ENCODE results near the gene L3MBTL4. TPM values are rescaled to one million over a fixed set of nuclear protein-coding genes. Genes with fewer than 3 reads are reported as not detected.

The L3MBTL4 gene
- total RNA-seq, 2 experiments from 2014 or later = not detected

DNA sequence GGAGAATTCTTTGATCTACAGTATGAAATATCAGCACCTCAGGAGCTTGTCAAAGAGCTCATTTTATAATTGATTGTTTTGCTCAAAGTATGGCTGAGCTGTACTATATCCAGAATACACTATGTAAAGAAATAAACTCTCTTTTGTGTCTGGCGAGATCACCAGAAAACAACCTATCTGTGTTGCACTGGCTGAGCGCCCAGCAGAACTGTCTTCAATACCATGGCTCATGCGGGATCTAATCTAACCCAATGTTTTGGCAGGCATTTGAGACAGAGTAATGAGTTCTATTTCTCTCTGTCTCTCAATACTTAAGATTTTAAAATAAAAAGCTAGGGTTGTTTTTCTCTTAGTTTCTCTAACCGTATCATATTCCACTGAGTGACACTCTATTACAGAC lies 192.4 kb downstream of the L3MBTL4 start:
- Histone ChIP-seq H3K36me3 (ENCODE audit: insufficient read depth, low read length) (no peaks in the 10 kb centered on the region), H3K9me2 (ENCODE audit: insufficient read depth, low read length) (no peaks in the 10 kb centered on the region), H3K4me2 (ENCODE audit: low read length) (no peak overlapping the region), H3K79me2 (ENCODE audit: insufficient read depth, low read depth, low read length) (no peaks in the 10 kb centered on the region), H3K27ac (ENCODE audit: low read depth, low read length, poor library complexity, severe bottlenecking) (no peak overlapping the region), H3K4me1 (ENCODE audit: insufficient read depth, low read length, poor library complexity, severe bottlenecking) (no peaks in the 10 kb centered on the region), H3K9me3 (ENCODE audit: low read length) (no peaks in the 10 kb centered on the region), H4K20me1 (ENCODE audit: insufficient read depth, low read length) (no peaks in the 10 kb centered on the region), H2AFZ (ENCODE audit: low read length) (no peak overlapping the region), H3K4me3 (ENCODE audit: low read depth, low read length, poor library complexity, severe bottlenecking) (no peak overlapping the region)
- intact Hi-C loops (cut with micrococcal nuclease; ENCODE audit: unreplicated experiment) = no loop called here
- TF ChIP-seq, protein P1, sequence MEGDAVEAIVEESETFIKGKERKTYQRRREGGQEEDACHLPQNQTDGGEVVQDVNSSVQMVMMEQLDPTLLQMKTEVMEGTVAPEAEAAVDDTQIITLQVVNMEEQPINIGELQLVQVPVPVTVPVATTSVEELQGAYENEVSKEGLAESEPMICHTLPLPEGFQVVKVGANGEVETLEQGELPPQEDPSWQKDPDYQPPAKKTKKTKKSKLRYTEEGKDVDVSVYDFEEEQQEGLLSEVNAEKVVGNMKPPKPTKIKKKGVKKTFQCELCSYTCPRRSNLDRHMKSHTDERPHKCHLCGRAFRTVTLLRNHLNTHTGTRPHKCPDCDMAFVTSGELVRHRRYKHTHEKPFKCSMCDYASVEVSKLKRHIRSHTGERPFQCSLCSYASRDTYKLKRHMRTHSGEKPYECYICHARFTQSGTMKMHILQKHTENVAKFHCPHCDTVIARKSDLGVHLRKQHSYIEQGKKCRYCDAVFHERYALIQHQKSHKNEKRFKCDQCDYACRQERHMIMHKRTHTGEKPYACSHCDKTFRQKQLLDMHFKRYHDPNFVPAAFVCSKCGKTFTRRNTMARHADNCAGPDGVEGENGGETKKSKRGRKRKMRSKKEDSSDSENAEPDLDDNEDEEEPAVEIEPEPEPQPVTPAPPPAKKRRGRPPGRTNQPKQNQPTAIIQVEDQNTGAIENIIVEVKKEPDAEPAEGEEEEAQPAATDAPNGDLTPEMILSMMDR (conservative IDR thresholded peaks at IDR 0.05; ENCODE audit: low read length) = no peak
- no peak for TF ChIP-seq EZH2phosphoT487 (IDR thresholded peaks at IDR 0.05; ENCODE audit: borderline replicate concordance, low read depth, low read length)
- CTCF ChIA-PET (ENCODE audit: unreplicated experiment) = no interaction called here
- no peak for DNase-seq (ENCODE audit: low spot score)
- POLR2A ChIA-PET = interaction anchor here (0.6 kb wide), 2 partner anchors 35 to 716 kb away, joined by 3 read pairs; no protein-coding TSS in a partner anchor
- no TSS peak for BruUV-seq (replicated peaks)

DNA sequence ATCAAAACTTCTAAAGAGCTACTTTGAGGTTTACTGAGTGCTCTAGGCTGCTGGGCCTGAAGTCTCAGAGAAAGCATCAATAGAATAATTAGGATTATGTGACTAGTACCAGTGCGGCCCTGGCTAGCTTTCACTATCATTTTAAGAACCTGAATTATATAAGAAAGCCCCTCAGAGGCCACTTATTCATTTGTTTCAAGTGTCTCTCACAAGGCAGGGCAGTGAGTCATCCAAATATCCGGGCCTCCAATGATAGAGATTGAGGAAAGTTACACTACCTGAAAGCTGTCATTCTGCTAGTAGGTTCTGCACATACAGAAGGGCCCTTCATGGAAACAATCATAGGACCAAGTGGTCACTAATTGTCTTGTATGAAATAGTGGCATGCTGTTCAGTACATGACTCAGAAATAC lies 193.1 kb downstream of the L3MBTL4 start:
- Histone ChIP-seq H3K9me2 (ENCODE audit: insufficient read depth, low read length) (no peaks in the 10 kb centered on the region), H3K79me2 (ENCODE audit: insufficient read depth, low read depth, low read length) (no peaks in the 10 kb centered on the region), H2AFZ (ENCODE audit: low read length) (no peak overlapping the region), H3K27ac (ENCODE audit: low read depth, low read length, poor library complexity, severe bottlenecking) (no peak overlapping the region), H3K9me3 (ENCODE audit: low read length) (no peaks in the 10 kb centered on the region), H3K4me1 (ENCODE audit: insufficient read depth, low read length, poor library complexity, severe bottlenecking) (no peaks in the 10 kb centered on the region), H3K4me2 (ENCODE audit: low read length) (no peak overlapping the region), H3K36me3 (ENCODE audit: insufficient read depth, low read length) (no peaks in the 10 kb centered on the region), H4K20me1 (ENCODE audit: insufficient read depth, low read length) (no peaks in the 10 kb centered on the region), H3K4me3 (ENCODE audit: low read depth, low read length, poor library complexity, severe bottlenecking) (no peak overlapping the region)
- intact Hi-C loops (cut with micrococcal nuclease; ENCODE audit: unreplicated experiment) = no loop called here
- DNase-seq (ENCODE audit: low spot score) = no peak
- BruUV-seq (replicated peaks) = no TSS peak
- POLR2A ChIA-PET = no interaction called here
- CTCF ChIA-PET (ENCODE audit: unreplicated experiment) = no interaction called here
- no peak for TF ChIP-seq EZH2phosphoT487 (IDR thresholded peaks at IDR 0.05; ENCODE audit: borderline replicate concordance, low read depth, low read length)
- TF ChIP-seq, protein P1 (conservative IDR thresholded peaks at IDR 0.05; ENCODE audit: low read length) = no peak

DNA sequence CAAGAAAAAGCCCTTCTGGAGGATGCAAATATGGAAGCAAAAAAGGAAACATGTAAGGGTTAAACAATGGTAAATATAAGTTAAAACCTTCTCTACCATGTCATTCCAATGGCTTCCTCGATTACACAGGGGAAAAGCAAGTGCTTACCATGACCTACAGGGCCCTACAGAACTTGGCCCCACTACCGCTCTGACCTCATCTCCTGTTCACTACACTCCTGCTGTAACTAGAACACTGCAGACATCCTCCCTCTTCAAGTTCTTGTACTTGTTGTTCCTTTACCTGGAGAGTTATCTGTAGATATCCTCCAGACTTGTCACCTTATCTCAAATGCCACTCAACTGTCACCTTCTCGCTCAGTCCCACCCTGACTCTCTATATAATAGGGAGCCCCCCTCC lies 194.6 kb downstream of the L3MBTL4 start:
- ChIA-PET POLR2A (no interaction called here), CTCF (ENCODE audit: unreplicated experiment) (no interaction called here)
- Histone ChIP-seq H3K36me3 (ENCODE audit: insufficient read depth, low read length) (no peaks in the 10 kb centered on the region), H3K27ac (ENCODE audit: low read depth, low read length, poor library complexity, severe bottlenecking) (no peak overlapping the region), H3K4me2 (ENCODE audit: low read length) (no peak overlapping the region), H2AFZ (ENCODE audit: low read length) (no peak overlapping the region), H3K79me2 (ENCODE audit: insufficient read depth, low read depth, low read length) (no peaks in the 10 kb centered on the region), H3K4me3 (ENCODE audit: low read depth, low read length, poor library complexity, severe bottlenecking) (no peak overlapping the region), H3K4me1 (ENCODE audit: insufficient read depth, low read length, poor library complexity, severe bottlenecking) (no peaks in the 10 kb centered on the region), H4K20me1 (ENCODE audit: insufficient read depth, low read length) (no peaks in the 10 kb centered on the region), H3K9me3 (ENCODE audit: low read length) (no peaks in the 10 kb centered on the region), H3K9me2 (ENCODE audit: insufficient read depth, low read length) (no peaks in the 10 kb centered on the region)
- DNase-seq (ENCODE audit: low spot score) = no peak
- TF ChIP-seq EZH2phosphoT487 (IDR thresholded peaks at IDR 0.05; ENCODE audit: borderline replicate concordance, low read depth, low read length) = no peak
- TF ChIP-seq, protein P1 (conservative IDR thresholded peaks at IDR 0.05; ENCODE audit: low read length) = no peak
- intact Hi-C loops (cut with micrococcal nuclease; ENCODE audit: unreplicated experiment) = no loop called here
- BruUV-seq (replicated peaks) = no TSS peak
